WTC11 (cell line): ENCODE measurements around the gene JOSD1. TPM values are rescaled to one million over a fixed set of nuclear protein-coding genes. Genes with fewer than 3 reads are reported as not detected.

Source experiments
- ATAC-seq: fragments of 200-7000 bp; cut with Tn5 transposase; 2 replicates; pipeline ENCODE4 v1.10.0; 2021; ENCODE audit warnings: mild to moderate bottlenecking, moderate library complexity
- CTCF ChIA-PET: fragments of 300-600 bp; sonication (Branson Sonifier 250); formaldehyde crosslinking; loops from one replicate; lab custom pipeline; 2021; ENCODE audit warnings: antibody characterized with exemption; lab: Charles Lee
- POLR2A ChIA-PET: fragments of 350-600 bp; sonication (Branson Sonifier 250); formaldehyde crosslinking; loops from one replicate; lab custom pipeline; 2021; ENCODE audit warnings: antibody characterized with exemption; lab: Charles Lee
- DNase-seq: peaks from one replicate; pipeline ENCODE4 v3.0.0; 2021; ENCODE audit warnings: low spot score
- H3K27ac Mint-ChIP-seq: 2 replicates; pipeline ENCODE4 v1.8.0; 2021; ENCODE audit warnings: mixed read lengths
- H3K27me3 Mint-ChIP-seq: 2 replicates; pipeline ENCODE4 v1.8.0; 2021; ENCODE audit warnings: low read depth, mild to moderate bottlenecking, moderate library complexity, mixed read lengths
- H3K36me3 Mint-ChIP-seq: 2 replicates; pipeline ENCODE4 v1.8.0; 2021; ENCODE audit warnings: mixed read lengths
- H3K4me1 Mint-ChIP-seq: 2 replicates; pipeline ENCODE4 v1.8.0; 2022; ENCODE audit warnings: mixed read lengths
- H3K4me3 Mint-ChIP-seq: 2 replicates; pipeline ENCODE4 v1.8.0; 2021; ENCODE audit warnings: mild to moderate bottlenecking, moderate library complexity, mixed read lengths
- H3K9me3 Mint-ChIP-seq: 2 replicates; pipeline ENCODE4 v1.8.0; 2021; ENCODE audit warnings: mixed read lengths
- AR ChIP-seq: fragments of 250-450 bp; sonication (Bioruptor Pico); IDR thresholded peaks from 2 replicates; pipeline ENCODE4 v1.9.0; 2021; ENCODE audit warnings: mild to moderate bottlenecking
- ATF2 ChIP-seq: sonication (generic); formaldehyde crosslinking; IDR thresholded peaks from 2 replicates; pipeline ENCODE4 v1.8.1; 2022; ENCODE audit warnings: low read depth, missing genetic modification reagents, borderline replicate concordance
- CBFB ChIP-seq: sonication (generic); formaldehyde crosslinking; IDR thresholded peaks from 2 replicates; pipeline ENCODE4 v1.8.1; 2022; ENCODE audit warnings: mild to moderate bottlenecking, low read depth, missing genetic modification reagents
- FOXP1 ChIP-seq: sonication (generic); formaldehyde crosslinking; IDR thresholded peaks from 2 replicates; pipeline ENCODE4 v1.8.0; 2022; ENCODE audit warnings: missing genetic modification reagents, mild to moderate bottlenecking, moderate library complexity, borderline replicate concordance
- HMGA2 ChIP-seq: fragments of 250-450 bp; sonication (Bioruptor Pico); IDR thresholded peaks from 2 replicates; pipeline ENCODE4 v1.4.0; 2021; ENCODE audit warnings: mild to moderate bottlenecking, moderate library complexity
- JUN ChIP-seq: sonication (generic); formaldehyde crosslinking; IDR thresholded peaks from 2 replicates; pipeline ENCODE4 v1.8.0; 2023; ENCODE audit warnings: mild to moderate bottlenecking, missing genetic modification reagents
- MLX ChIP-seq: sonication (generic); formaldehyde crosslinking; IDR thresholded peaks from 2 replicates; pipeline ENCODE4 v1.8.1; 2023; ENCODE audit warnings: mild to moderate bottlenecking, missing genetic modification reagents, moderate library complexity
- NFATC4 ChIP-seq: fragments of 250-450 bp; sonication (Bioruptor Pico); IDR thresholded peaks from 2 replicates; pipeline ENCODE4 v1.9.0; 2021; ENCODE audit warnings: mild to moderate bottlenecking
- PRRX2 ChIP-seq: fragments of 250-450 bp; sonication (Bioruptor Pico); IDR thresholded peaks from 2 replicates; pipeline ENCODE4 v1.8.0; 2021; ENCODE audit warnings: mild to moderate bottlenecking
- SP1 ChIP-seq: sonication (generic); formaldehyde crosslinking; conservative IDR thresholded peaks from 2 replicates; pipeline ENCODE4 v1.8.1; 2022; ENCODE audit warnings: missing genetic modification reagents
- TEAD1 ChIP-seq: sonication (generic); formaldehyde crosslinking; IDR thresholded peaks from 2 replicates; pipeline ENCODE4 v1.8.0; 2022; ENCODE audit warnings: mild to moderate bottlenecking, missing genetic modification reagents
- TEAD4 ChIP-seq: sonication (generic); formaldehyde crosslinking; IDR thresholded peaks from 2 replicates; pipeline ENCODE4 v1.8.0; 2022; ENCODE audit warnings: mild to moderate bottlenecking, missing genetic modification reagents
- ZBTB43 ChIP-seq: sonication (generic); formaldehyde crosslinking; IDR thresholded peaks from 2 replicates; pipeline ENCODE4 v1.8.1; 2023; ENCODE audit warnings: mild to moderate bottlenecking, missing genetic modification reagents
- ZNF219 ChIP-seq: sonication (generic); formaldehyde crosslinking; IDR thresholded peaks from 2 replicates; pipeline ENCODE4 v1.8.0; 2023; ENCODE audit warnings: missing genetic modification reagents, mild to moderate bottlenecking, borderline replicate concordance
- ZNF281 ChIP-seq: sonication (generic); formaldehyde crosslinking; IDR thresholded peaks from 2 replicates; pipeline ENCODE4 v1.8.0; 2023; ENCODE audit warnings: mild to moderate bottlenecking, missing genetic modification reagents
- total RNA-seq: library from RNA; stranded (reverse); gene quantifications from 3 replicates; pipeline ENCODE4 v1.2.3, GENCODE V29; 2021

JOSD1 gene
- total RNA-seq, 1 experiment from 2014 or later, result 24.5 TPM

GRCh38 chr22:38638728-38639127 is 62.0 kb downstream of the JOSD1 start:
- CTCF ChIA-PET, result no interaction called here

GRCh38 chr22:38638216-38638615 is 62.5 kb downstream of the JOSD1 start:
- H3K36me3 Mint-ChIP-seq, result peaks cover 10% of the 10 kb centered on the region; the same call in 1 of the 2 replicates

More at GRCh38 chr22:38638728-38639127, 62.0 kb downstream of the JOSD1 start:
- Mint-ChIP-seq H3K4me1 (no peaks in the 10 kb centered on the region), H3K27me3 (no peaks in the 10 kb centered on the region), H3K27ac (no peak overlapping the region), H3K36me3 (peaks cover 15% of the 10 kb centered on the region; the same call in 1 of the 2 replicates), H3K9me3 (no peaks in the 10 kb centered on the region), H3K4me3 (no peak overlapping the region)
- POLR2A ChIA-PET, result no interaction called here
- ATAC-seq (no peak), DNase-seq (no peak)
- TF ChIP-seq ZNF281 (no peak), HMGA2 (no peak), SP1 (CRISPR knock-in tag) (no peak), FOXP1 (no peak), ATF2 (CRISPR knock-in tag) (no peak), TEAD4 (no peak), MLX (no peak), CBFB (CRISPR knock-in tag) (no peak), AR (CRISPR knock-in tag) (no peak)

More at GRCh38 chr22:38638216-38638615, 62.5 kb downstream of the JOSD1 start:
- DNase-seq (no peak), ATAC-seq (no peak)
- Mint-ChIP-seq H3K4me3 (no peak overlapping the region), H3K9me3 (no peaks in the 10 kb centered on the region), H3K27me3 (no peaks in the 10 kb centered on the region), H3K27ac (no peak overlapping the region), H3K4me1 (no peaks in the 10 kb centered on the region)
- CTCF ChIA-PET, result no interaction called here
- no peak for TF ChIP-seq ZBTB43 (CRISPR knock-in tag)
- no peak for TF ChIP-seq TEAD1
- no peak for TF ChIP-seq NFATC4 (CRISPR knock-in tag)
- no peak for TF ChIP-seq PRRX2 (CRISPR knock-in tag)
- no peak for TF ChIP-seq JUN (CRISPR knock-in tag)
- TF ChIP-seq ZNF219 (CRISPR knock-in tag), result no peak
- POLR2A ChIA-PET, result no interaction called here

Other genes starting within 250 kb of the JOSD1 start
- gene KCNJ4, start 245.7 kb downstream of the JOSD1 start, total RNA-seq, result 3.1 to 3.3 TPM (median 3.2 TPM) in 3 replicates
- 5.7 to 10.3 TPM (median 7.7 TPM) in 3 replicates for gene KDELR3, start 232.8 kb downstream of the JOSD1 start, total RNA-seq
- gene DDX17, start 194.6 kb downstream of the JOSD1 start, total RNA-seq, result 399 to 507 TPM (median 489 TPM) in 3 replicates
- gene DMC1, start 130.8 kb downstream of the JOSD1 start, total RNA-seq, result 4.3 to 4.5 TPM (median 4.5 TPM) in 3 replicates
- gene FAM227A, start 44.6 kb downstream of the JOSD1 start, total RNA-seq, result 3.8 to 6.3 TPM (median 6.0 TPM) in 3 replicates
- gene CBY1, start 44.3 kb downstream of the JOSD1 start, total RNA-seq, result 26.5 to 28.3 TPM (median 28.1 TPM) in 3 replicates
- gene TOMM22, start 19.0 kb downstream of the JOSD1 start, total RNA-seq, result 131 to 146 TPM (median 135 TPM) in 3 replicates
- gene GTPBP1, start 5.0 kb upstream of the JOSD1 start, total RNA-seq, result 98.9 to 108 TPM (median 101 TPM) in 3 replicates
- gene SUN2, start 55.1 kb upstream of the JOSD1 start, total RNA-seq, result 17.7 to 30.1 TPM (median 18.6 TPM) in 3 replicates
- 11.8 to 12.2 TPM (median 12.1 TPM) in 3 replicates for gene DNAL4, start 93.2 kb upstream of the JOSD1 start, total RNA-seq
- gene NPTXR, start 143.1 kb upstream of the JOSD1 start, total RNA-seq, result 10.4 to 11.2 TPM (median 10.6 TPM) in 3 replicates
- gene CBX6, start 171.3 kb upstream of the JOSD1 start, total RNA-seq, result 21.5 to 27.0 TPM (median 23.8 TPM) in 3 replicates